ENCODE data around the gene KCNIP3.

GRCh38 chr2:95350774-95351597 lies 53.8 kb downstream of the KCNIP3 start:
- TF ChIP-seq EZH2phosphoT487 (IDR thresholded peaks at IDR 0.05), result no peak
- TF ChIP-seq EZH2 (IDR thresholded peaks at IDR 0.05), result no peak
- TF ChIP-seq, protein P1, sequence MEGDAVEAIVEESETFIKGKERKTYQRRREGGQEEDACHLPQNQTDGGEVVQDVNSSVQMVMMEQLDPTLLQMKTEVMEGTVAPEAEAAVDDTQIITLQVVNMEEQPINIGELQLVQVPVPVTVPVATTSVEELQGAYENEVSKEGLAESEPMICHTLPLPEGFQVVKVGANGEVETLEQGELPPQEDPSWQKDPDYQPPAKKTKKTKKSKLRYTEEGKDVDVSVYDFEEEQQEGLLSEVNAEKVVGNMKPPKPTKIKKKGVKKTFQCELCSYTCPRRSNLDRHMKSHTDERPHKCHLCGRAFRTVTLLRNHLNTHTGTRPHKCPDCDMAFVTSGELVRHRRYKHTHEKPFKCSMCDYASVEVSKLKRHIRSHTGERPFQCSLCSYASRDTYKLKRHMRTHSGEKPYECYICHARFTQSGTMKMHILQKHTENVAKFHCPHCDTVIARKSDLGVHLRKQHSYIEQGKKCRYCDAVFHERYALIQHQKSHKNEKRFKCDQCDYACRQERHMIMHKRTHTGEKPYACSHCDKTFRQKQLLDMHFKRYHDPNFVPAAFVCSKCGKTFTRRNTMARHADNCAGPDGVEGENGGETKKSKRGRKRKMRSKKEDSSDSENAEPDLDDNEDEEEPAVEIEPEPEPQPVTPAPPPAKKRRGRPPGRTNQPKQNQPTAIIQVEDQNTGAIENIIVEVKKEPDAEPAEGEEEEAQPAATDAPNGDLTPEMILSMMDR (IDR thresholded peaks at IDR 0.05), result no peak

Measured in neural progenitor cell (in vitro differentiated cells).